RWPE1 (cell line): ENCODE measurements around the gene KIAA1549.
A peak's percentile ranks its signal among the peaks of the same experiment; 100 is the strongest.

Source experiments
- CTCF ChIA-PET: fragments of 350-600 bp; sonication (Branson Sonifier 250); formaldehyde crosslinking; extraction: SDS; loops from one replicate; lab custom pipeline; 2021; lab: Yijun Ruan, JAX
- POLR2A ChIA-PET: fragments of 400-600 bp; formaldehyde crosslinking; extraction: SDS; loops from one replicate; lab custom pipeline; 2020; ENCODE audit warnings: antibody characterized with exemption; ENCODE audit not compliant: low non-redundant PET; lab: Yijun Ruan, JAX
- DNase-seq: peaks from one replicate; pipeline ENCODE4 v3.0.0; 2012; ENCODE audit warnings: low spot score
- H3K27ac ChIP-seq: fragments of 450-650 bp; 2 replicates; pipeline ENCODE4 v1.5.1; 2017
- CTCF ChIP-seq: fragments of 450-650 bp; conservative IDR thresholded peaks from 2 replicates; pipeline ENCODE4 v1.5.1; 2017; ENCODE audit warnings: low read depth, mild to moderate bottlenecking

The KIAA1549 gene

DNA sequence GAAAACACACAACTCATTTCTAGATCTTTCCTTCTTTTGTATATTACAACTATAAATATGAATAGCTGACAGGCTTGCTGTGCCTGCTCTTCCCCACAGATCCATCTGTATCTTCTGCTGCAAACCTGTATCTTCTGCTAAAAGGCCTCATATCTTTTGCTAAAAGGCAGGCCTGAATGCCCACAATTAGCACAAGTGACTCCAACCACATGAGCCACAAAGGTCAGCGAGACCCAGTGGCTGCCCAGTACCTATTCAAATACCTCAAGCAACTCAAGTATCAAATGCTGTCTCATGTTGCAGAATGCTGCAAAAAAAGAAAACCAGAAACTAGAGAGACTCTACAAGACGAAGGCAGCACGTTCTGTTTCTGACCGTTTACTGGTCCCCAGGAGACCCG is 128.7 kb downstream of the KIAA1549 start:
- no peak overlapping the region for H3K27ac ChIP-seq
- ChIA-PET POLR2A (no interaction called here), CTCF (no interaction called here)
- DNase-seq: no peak
- TF ChIP-seq CTCF: no peak

DNA sequence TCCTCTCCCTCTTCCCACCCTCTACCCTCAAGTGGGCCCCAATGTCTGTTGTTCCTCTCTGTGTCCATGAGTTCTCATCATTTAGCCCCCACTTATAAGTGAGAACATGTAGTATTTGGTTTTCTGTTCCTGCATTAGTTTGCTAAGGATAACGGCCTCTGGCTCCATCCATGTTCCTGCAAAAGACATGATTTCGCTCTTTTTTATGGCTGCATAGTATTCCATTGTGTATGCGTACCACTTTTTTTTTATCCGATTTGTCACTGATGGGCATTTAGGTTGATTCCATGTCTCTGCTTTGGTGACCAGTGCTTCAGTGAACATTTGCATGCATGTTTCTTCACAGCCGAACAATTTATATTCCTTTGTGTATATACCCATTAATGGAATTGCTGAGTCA is 131.5 kb downstream of the KIAA1549 start:
- CTCF ChIA-PET: no interaction called here
- POLR2A ChIA-PET: no interaction called here
- no peak for TF ChIP-seq CTCF
- no peak overlapping the region for H3K27ac ChIP-seq
- DNase-seq: no peak

DNA sequence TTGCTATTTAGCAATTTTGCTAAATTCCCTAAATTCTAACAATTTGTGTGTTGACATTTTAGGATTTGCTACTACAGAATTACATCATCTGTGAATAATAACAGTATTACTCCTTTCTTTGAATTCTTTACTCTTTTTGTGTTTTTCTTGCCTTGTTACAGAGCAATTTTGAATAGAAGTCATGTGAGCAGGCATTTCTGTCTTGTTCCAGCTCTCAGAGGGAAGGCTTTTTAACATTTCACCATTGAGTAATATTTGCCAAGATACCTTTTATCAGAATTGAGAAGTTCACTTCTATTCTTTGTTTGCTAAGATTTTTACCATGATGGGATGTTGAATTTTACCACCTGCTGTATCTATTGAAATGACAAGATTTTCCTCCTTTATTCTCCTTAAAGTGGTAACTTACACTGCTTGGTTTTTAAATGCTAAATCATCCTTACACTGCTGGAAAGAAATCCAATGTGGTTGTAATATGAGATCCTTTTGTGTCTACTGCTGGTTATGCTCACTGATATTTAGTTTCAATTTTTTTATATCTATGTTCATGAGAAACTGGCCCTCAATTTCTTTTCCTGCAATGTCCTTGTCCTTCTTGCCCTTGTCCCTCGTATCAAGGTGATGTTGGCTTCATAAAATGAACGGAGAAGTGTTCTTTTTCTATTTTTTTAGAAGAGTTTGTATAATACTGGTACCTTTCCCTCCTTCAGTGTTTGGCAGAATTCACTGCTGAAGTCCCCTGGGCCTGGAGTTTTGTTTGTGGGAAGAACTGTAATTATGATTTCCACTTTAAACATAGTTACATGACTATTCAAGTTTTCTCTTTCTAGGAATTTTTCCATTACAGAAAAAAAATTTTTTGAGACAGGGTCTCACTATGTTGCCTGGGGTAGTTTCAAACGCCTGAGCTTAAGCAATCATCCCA is 132.9 kb downstream of the KIAA1549 start:
- POLR2A ChIA-PET: no interaction called here
- CTCF ChIA-PET: no interaction called here
- no peak for DNase-seq
- no peak for TF ChIP-seq CTCF
- H3K27ac ChIP-seq: no peak overlapping the region

GRCh38 chr7:138845711-138846110 is 135.5 kb downstream of the KIAA1549 start:
- DNase-seq: no peak
- no peak for TF ChIP-seq CTCF
- CTCF ChIA-PET: no interaction called here
- POLR2A ChIA-PET: no interaction called here
- no peak overlapping the region for H3K27ac ChIP-seq

GRCh38 chr7:138843632-138844580 is 137.3 kb downstream of the KIAA1549 start:
- H3K27ac ChIP-seq: no peak overlapping the region
- POLR2A ChIA-PET: no interaction called here
- TF ChIP-seq CTCF: no peak
- no peak for DNase-seq
- CTCF ChIA-PET: no interaction called here

- TF ChIP-seq CTCF: no peak
- ChIA-PET POLR2A (no interaction called here), CTCF (no interaction called here)
- peak; percentile 11 for DNase-seq
- H3K27ac ChIP-seq: no peak overlapping the region
These were observed 139.1 kb downstream of the KIAA1549 start for GRCh38 chr7:138842111-138842510.
